H1 (cell line): ENCODE measurements around the gene PALM3. TPM values are rescaled to one million over a fixed set of nuclear protein-coding genes. Genes with fewer than 3 reads are reported as not detected.

Source experiments
- BCL11A ChIP-seq, 2 experiments: IDR thresholded peaks; one replicate each; pipeline ENCODE4 v1.6.1; 2011; ENCODE audit warnings: low read depth in 2 of 2, low read length in 2 of 2, mild to moderate bottlenecking in 2 of 2
- CHD1 ChIP-seq: IDR thresholded peaks from 2 replicates; pipeline ENCODE4 v1.6.1; 2012; ENCODE audit warnings: low read depth, low read length, improper control_type of control experiment
- CREB1 ChIP-seq: IDR thresholded peaks from 2 replicates; pipeline ENCODE4 v1.6.1; 2012; ENCODE audit warnings: inconsistent platforms
- E2F6 ChIP-seq: IDR thresholded peaks from 2 replicates; pipeline ENCODE4 v1.6.1; 2012; ENCODE audit warnings: inconsistent platforms
- EGR1 ChIP-seq: IDR thresholded peaks from 2 replicates; pipeline ENCODE4 v1.6.1; 2011; ENCODE audit warnings: low read depth, low read length, borderline replicate concordance
- NRF1 ChIP-seq: IDR thresholded peaks from 2 replicates; pipeline ENCODE4 v1.6.1; 2011; ENCODE audit warnings: mild to moderate bottlenecking, low read depth, low read length, improper control_type of control experiment
- RNF2 ChIP-seq: fragments of 200-900, 300-1000 bp; sonication (generic); IDR thresholded peaks from 2 replicates; pipeline ENCODE4 v1.7.1; 2016; ENCODE audit warnings: borderline replicate concordance, low read depth, mild to moderate bottlenecking, antibody characterized with exemption, low read length; ENCODE audit not compliant: poor library complexity, severe bottlenecking; ENCODE audit errors: missing control alignments
- SIRT6 ChIP-seq: IDR thresholded peaks from one replicate; pipeline ENCODE4 v1.7.1; 2012; ENCODE audit warnings: low read length, inconsistent platforms
- TAF1 ChIP-seq: IDR thresholded peaks from 2 replicates; pipeline ENCODE4 v1.6.1; 2011; ENCODE audit warnings: mild to moderate bottlenecking, low read depth, low read length
- TCF12 ChIP-seq: IDR thresholded peaks from 2 replicates; pipeline ENCODE4 v1.6.1; 2011; ENCODE audit warnings: low read depth, mild to moderate bottlenecking, low read length
- ZNF274 ChIP-seq: IDR thresholded peaks from 2 replicates; pipeline ENCODE4 v1.7.0; 2012; ENCODE audit warnings: low read length, borderline replicate concordance; ENCODE audit errors: extremely low read depth
- polyA plus RNA-seq, 7 experiments: library from polyadenylated mRNA; depleted of rRNA in 3 of 7; stranded (reverse) in 5 of 7; unstranded in 2 of 7; fragments of >200 nt in 5 of 7; fragments of 200-250 nt in 2 of 7; gene quantifications; 1 replicate in 5 of 7; 2 replicates in 1 of 7; 4 replicates in 1 of 7; pipeline versions ENCODE4 v1.2.1 to v1.2.3, GENCODE V29; 2011 to 2013; ENCODE audit warnings: missing spikeins in 2 of 7, mixed read lengths in 2 of 7
- total RNA-seq: library from RNA; stranded (reverse); fragmentation: NEBNext Ultra II Directional; extraction: Animal tissue kit (Norgen Biotek cat#: 25700); gene quantifications from 2 replicates; pipeline ENCODE4 v1.2.1, GENCODE V29; 2021

Gene PALM3
- total and polyA plus RNA-seq, 2 of the 8 experiments (the other 6 are each of a cell fraction or from before 2014, with no cell fraction given) = 5.8 to 31.3 TPM

GRCh38 chr19:14031719-14032480 is 30.0 kb downstream of the PALM3 start, which contains the start of gene IL27RA (continued):
- TF ChIP-seq EGR1 (peak; percentile 35; the same call in 1 of the 2 replicates), NRF1 (no peak), SIRT6 (no peak), TAF1 (peak; percentile 40; the same call in 1 of the 2 replicates), RNF2 (no peak), ZNF274 (no peak), CREB1 (no peak), BCL11A (IDR thresholded peaks at IDR 0.05; ENCODE audit: low read depth in 2 of 2, low read length in 2 of 2) (no peak), TCF12 (no peak), CHD1 (no peak), E2F6 (peak; percentile 48)
